Smooth muscle cell (in vitro differentiated cells): ENCODE data around the gene SEC23A. TPM values are rescaled to one million over a fixed set of nuclear protein-coding genes. Genes with fewer than 3 reads are reported as not detected.
"Not testable (repeated sequence)": the region's sequence is repeated elsewhere in the genome, so short reads cannot be mapped to it uniquely, and the experiment has no call there.

ENCODE experiments used
- DNase-seq: peaks from one replicate; lab custom pipeline; 2025; ENCODE audit not compliant: unreplicated experiment; lab: John Stamatoyannopoulos, UW
- H2AFZ ChIP-seq: fragments of 200-600 bp; sonication (generic); 2 replicates; pipeline ENCODE4 v1.6.0; 2016; ENCODE audit warnings: antibody characterized with exemption, low read depth, mild to moderate bottlenecking
- H3F3A ChIP-seq: fragments of 200-600 bp; sonication (generic); 2 replicates; pipeline ENCODE4 v1.6.0; 2017; ENCODE audit warnings: antibody characterized with exemption, low read depth
- H3K27ac ChIP-seq: fragments of 200-600 bp; sonication (generic); 2 replicates; pipeline ENCODE4 v1.5.1; 2016; ENCODE audit warnings: low read depth, mild to moderate bottlenecking
- H3K27me3 ChIP-seq: fragments of 200-600 bp; sonication (generic); 2 replicates; pipeline ENCODE4 v1.6.1; 2016; ENCODE audit warnings: low read depth, mild to moderate bottlenecking
- H3K36me3 ChIP-seq: fragments of 200-600 bp; sonication (generic); 2 replicates; pipeline ENCODE4 v1.5.1; 2016; ENCODE audit warnings: low read depth
- H3K4me1 ChIP-seq: fragments of 200-600 bp; sonication (generic); 2 replicates; pipeline ENCODE4 v1.5.1; 2016; ENCODE audit warnings: low read depth
- H3K4me2 ChIP-seq: fragments of 200-600 bp; sonication (generic); 2 replicates; pipeline ENCODE4 v1.6.0; 2016; ENCODE audit warnings: mild to moderate bottlenecking
- H3K4me3 ChIP-seq: fragments of 200-600 bp; sonication (generic); 2 replicates; pipeline ENCODE4 v1.5.1; 2016; ENCODE audit warnings: mild to moderate bottlenecking
- H3K79me2 ChIP-seq: fragments of 200-600 bp; sonication (generic); 2 replicates; pipeline ENCODE4 v1.6.0; 2016; ENCODE audit warnings: low read depth, mild to moderate bottlenecking
- H3K9ac ChIP-seq: fragments of 200-600 bp; sonication (generic); 2 replicates; pipeline ENCODE4 v1.6.0; 2016; ENCODE audit warnings: low read depth
- H3K9me3 ChIP-seq: fragments of 200-600 bp; sonication (generic); replicated peaks from 2 replicates; pipeline ENCODE4 v1.5.1; 2016; ENCODE audit warnings: low read depth
- H4K20me1 ChIP-seq: fragments of 200-600 bp; sonication (generic); 2 replicates; pipeline ENCODE4 v1.6.0; 2016; ENCODE audit warnings: low read depth
- CTCF ChIP-seq: fragments of 200-600 bp; sonication (generic); IDR thresholded peaks from 2 replicates; pipeline ENCODE4 v1.5.1; 2017; ENCODE audit warnings: borderline replicate concordance, mild to moderate bottlenecking, antibody characterized with exemption; ENCODE audit not compliant: insufficient read depth, poor library complexity, severe bottlenecking
- WGBS: methylation state at CpG from one replicate; pipeline ENCODE4 v1.1.7; 2016; ENCODE audit warnings: low lambda C conversion rate; 5-methylcytosine and 5-hydroxymethylcytosine counted together
- polyA plus RNA-seq: library from polyadenylated mRNA; unstranded; fragments of >200 nt; fragmentation: Nextera tagmentation; extraction: Ambion mirVana; gene quantifications from 2 replicates; pipeline ENCODE4 v1.2.1, GENCODE V29; 2016
- total RNA-seq: library from RNA; depleted of rRNA; stranded (reverse); fragments of >200 nt; gene quantifications from 2 replicates; pipeline ENCODE4 v1.2.3, GENCODE V29; 2014

SEC23A gene
- total and polyA plus RNA-seq, 2 experiments from 2014 or later, result 151 to 220 TPM

GRCh38 chr14:39069923-39070322, 33.1 kb downstream of the SEC23A start:
- Histone ChIP-seq H3K4me2 (no peak overlapping the region), H3K4me1 (no peaks in the 10 kb centered on the region), H3K36me3 (peaks cover 31% of the 10 kb centered on the region), H3K9ac (no peak overlapping the region), H3K27me3 (no peaks in the 10 kb centered on the region), H3K79me2 (peaks cover 58% of the 10 kb centered on the region), H4K20me1 (peaks cover 71% of the 10 kb centered on the region), H3K27ac (no peak overlapping the region), H3K4me3 (no peak overlapping the region), H3F3A (no peaks in the 10 kb centered on the region), H2AFZ (no peak overlapping the region), H3K9me3 (no peaks in the 10 kb centered on the region)
- no peak for DNase-seq
- WGBS, result 99% methylated on average over 5 of the region's 5 CpGs
- TF ChIP-seq CTCF, result no peak

GRCh38 chr14:39069169-39069805, 33.7 kb downstream of the SEC23A start:
- not testable (repeated sequence) for H3F3A ChIP-seq, H3K4me1 ChIP-seq, H3K9me3 ChIP-seq, H3K27me3 ChIP-seq, H3K4me3 ChIP-seq, H3K4me2 ChIP-seq, DNase-seq, H3K27ac ChIP-seq, H3K9ac ChIP-seq, H2AFZ ChIP-seq
- peaks cover 67% of the 10 kb centered on the region for H4K20me1 ChIP-seq
- peaks cover 28% of the 10 kb centered on the region for H3K36me3 ChIP-seq
- WGBS, result 96% methylated on average over 7 of the region's 7 CpGs
- H3K79me2 ChIP-seq, result peaks cover 52% of the 10 kb centered on the region

GRCh38 chr14:39060818-39061437, 42.1 kb downstream of the SEC23A start:
- TF ChIP-seq CTCF, result no peak
- H3K27me3 ChIP-seq, result no peaks in the 10 kb centered on the region

GRCh38 chr14:39055786-39056474, 47.1 kb downstream of the SEC23A start:
- TF ChIP-seq CTCF, result no peak
- Histone ChIP-seq H3F3A (peaks cover 3% of the 10 kb centered on the region), H4K20me1 (peaks cover 45% of the 10 kb centered on the region), H3K27me3 (no peaks in the 10 kb centered on the region), H3K9ac (no peak overlapping the region), H3K9me3 (peaks cover 8% of the 10 kb centered on the region), H3K79me2 (peaks cover 45% of the 10 kb centered on the region), H3K4me2 (no peak overlapping the region), H3K4me1 (no peaks in the 10 kb centered on the region), H3K4me3 (no peak overlapping the region), H3K36me3 (peaks cover 66% of the 10 kb centered on the region), H2AFZ (no peak overlapping the region), H3K27ac (no peak overlapping the region)
- 86% methylated on average over 10 of the region's 10 CpGs for WGBS
- no peak for DNase-seq

More at GRCh38 chr14:39060818-39061437, 42.1 kb downstream of the SEC23A start:
- Histone ChIP-seq H3K4me2 (no peak overlapping the region), H4K20me1 (peaks cover 20% of the 10 kb centered on the region), H3K36me3 (peaks cover 64% of the 10 kb centered on the region), H3K27ac (no peak overlapping the region), H3K4me1 (no peaks in the 10 kb centered on the region), H2AFZ (no peak overlapping the region), H3K79me2 (peaks cover 45% of the 10 kb centered on the region), H3F3A (peaks cover 7% of the 10 kb centered on the region), H3K9ac (no peak overlapping the region), H3K4me3 (no peak overlapping the region), H3K9me3 (peaks cover 8% of the 10 kb centered on the region)
- DNase-seq, result no peak
- WGBS, result 99% methylated on average over 4 of the region's 4 CpGs

- not testable (repeated sequence) for DNase-seq
- peaks cover 52% of the 10 kb centered on the region for H3K36me3 ChIP-seq
Observed at GRCh38 chr14:39052869-39053454, 50.1 kb downstream of the SEC23A start.

More at GRCh38 chr14:39052869-39053454, 50.1 kb downstream of the SEC23A start:
- WGBS, result 94% methylated on average over 5 of the region's 5 CpGs
- H3K4me1 ChIP-seq, H2AFZ ChIP-seq, H3K9ac ChIP-seq, H3K4me2 ChIP-seq, H3K27me3 ChIP-seq, H3K9me3 ChIP-seq, H3K4me3 ChIP-seq, H3K27ac ChIP-seq, H3F3A ChIP-seq: not testable (repeated sequence)
- Histone ChIP-seq H4K20me1 (peaks cover 66% of the 10 kb centered on the region), H3K79me2 (peaks cover 38% of the 10 kb centered on the region)
